HG03439 (cell line): Measurements from ENCODE around the gene STK36.

ENCODE experiments used
- ATAC-seq: cut with Tn5 transposase; IDR thresholded peaks from one replicate; pipeline ENCODE4 v1.9.1; 2021; ENCODE audit warnings: mild to moderate bottlenecking, moderate library complexity; ENCODE audit not compliant: unreplicated experiment

The STK36 gene

DNA sequence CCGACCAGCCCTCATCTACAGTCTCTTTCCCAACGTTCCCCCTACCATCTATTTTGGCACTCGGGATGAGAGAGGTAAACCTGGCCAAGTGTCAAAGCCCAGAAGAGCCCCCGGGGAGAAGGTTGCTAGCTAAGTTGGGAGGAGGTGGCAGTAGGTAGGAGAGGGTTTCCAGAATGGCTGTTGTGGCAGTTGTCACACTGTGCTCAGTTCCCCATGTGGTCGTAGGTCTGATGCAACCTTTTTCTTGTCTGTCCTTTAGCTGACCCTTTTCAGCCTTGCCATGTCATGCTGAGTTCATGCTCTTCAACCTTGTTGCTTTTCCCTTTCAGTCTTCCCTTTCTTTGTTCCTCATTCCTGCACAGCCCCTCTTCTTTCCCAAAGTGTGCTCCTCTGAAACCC is 73.3 kb downstream of the STK36 start:
- ATAC-seq, result no peak

DNA sequence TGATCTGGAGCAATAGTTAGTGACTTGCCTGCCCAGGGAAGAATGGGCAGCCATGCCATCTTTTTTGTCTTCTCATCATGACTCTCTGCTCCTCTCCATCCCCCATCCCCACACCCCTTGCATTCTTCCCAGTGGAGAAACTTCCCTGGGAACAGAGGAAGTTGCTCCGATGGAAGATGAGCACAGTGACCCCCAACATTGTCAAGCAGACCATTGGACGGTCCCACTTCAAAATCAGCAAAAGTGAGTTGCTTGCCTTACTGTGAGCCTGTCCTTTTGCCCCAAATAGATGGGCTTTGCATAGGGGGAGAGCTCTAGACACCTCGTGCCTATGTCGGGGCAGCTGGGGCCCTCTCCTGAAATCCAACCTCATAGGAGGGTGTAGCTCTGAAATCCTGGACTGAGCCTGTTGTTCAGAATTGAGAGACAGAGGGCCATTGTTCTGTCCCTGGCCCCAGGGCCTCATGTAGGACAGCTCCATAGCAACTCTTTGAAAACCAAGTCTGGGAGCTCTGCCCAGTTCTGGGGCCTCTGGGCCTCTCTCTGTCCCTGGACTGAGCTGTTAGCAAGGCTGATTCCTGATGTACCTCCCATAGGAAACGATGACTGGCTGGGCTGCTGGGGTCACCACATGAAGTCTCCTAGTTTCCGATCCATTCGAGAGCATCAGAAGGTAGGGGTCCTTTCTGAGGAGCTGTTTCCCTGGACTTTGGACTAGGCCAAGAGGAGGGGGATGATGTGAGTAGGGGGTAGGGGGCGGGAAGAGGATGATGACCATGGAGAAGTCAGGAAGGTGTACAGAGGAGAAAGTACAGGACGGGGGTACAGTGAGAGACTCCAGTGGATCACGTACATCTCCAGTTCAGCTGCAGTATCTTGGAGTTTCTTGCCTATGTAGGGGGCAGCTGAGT is 73.9 kb downstream of the STK36 start:
- no peak for ATAC-seq

DNA sequence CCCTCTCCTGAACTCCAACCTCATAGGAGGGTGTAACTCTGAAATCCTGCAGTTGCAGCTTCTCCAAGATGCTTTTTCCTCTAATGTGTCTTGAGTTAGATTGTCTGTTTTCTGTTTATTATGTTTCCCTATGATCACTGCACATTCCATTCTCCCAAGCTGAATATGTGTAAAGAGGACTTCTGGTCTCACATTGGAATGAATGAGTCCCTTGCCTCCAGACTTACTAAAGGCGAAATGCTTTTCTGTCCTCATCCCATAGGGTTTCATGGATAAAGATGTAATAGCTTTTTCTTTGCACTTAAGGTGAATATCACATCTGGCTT is 74.5 kb downstream of the STK36 start:
- no peak for ATAC-seq

DNA sequence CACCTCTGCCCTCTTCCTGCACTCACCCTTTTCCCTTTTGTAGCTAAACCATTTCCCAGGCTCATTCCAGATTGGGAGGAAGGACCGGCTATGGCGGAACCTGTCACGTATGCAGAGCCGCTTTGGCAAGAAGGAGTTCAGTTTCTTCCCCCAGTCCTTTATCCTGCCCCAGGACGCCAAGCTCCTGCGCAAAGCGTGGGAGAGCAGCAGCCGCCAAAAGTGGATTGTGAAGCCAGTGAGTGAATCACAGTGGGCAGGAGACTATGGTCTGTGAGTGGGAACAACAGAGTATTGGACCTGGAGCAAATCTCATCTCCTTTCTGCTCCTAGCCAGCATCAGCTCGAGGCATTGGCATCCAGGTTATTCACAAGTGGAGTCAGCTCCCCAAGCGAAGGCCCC is 75.1 kb downstream of the STK36 start:
- ATAC-seq, result no peak

DNA sequence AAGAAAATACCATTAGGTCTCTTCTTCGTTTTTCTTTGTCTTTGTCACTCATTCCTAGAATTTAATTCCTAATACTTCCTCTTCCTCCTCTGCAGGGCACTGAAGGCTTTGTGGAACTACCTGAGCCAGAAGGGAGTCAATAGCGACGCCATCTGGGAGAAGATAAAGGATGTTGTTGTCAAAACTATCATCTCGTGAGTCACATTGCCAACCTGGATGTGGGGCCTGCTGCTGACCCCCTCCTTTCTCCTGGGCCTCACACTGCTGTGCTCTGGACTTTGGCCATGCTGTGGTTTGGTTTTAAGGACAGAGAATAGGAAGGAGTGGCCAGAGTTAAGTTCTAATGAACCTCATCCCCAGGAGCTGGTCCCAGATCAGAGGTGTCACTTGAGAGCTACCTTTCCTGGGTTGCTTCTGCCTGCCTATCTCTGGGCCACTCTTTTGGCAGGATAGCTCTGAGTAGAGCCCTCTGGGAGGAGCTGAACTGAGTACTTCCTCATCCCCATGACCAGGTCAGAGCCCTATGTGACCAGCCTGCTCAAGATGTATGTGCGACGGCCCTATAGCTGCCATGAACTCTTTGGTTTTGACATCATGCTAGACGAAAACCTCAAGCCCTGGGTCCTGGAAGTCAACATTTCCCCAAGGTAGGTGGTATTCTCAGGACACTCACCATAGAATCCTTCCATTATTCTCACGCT is 77.0 kb downstream of the STK36 start:
- ATAC-seq, result no peak
